DMS53 treated with DMSO at 0.1 percent for 48 hours (cell line): ENCODE measurements around the gene FARS2.
A peak's percentile ranks its signal among the peaks of the same experiment; 100 is the strongest.

Source experiments
- DNase-seq: peaks from one replicate; lab custom pipeline; 2025; ENCODE audit not compliant: unreplicated experiment; lab: John Stamatoyannopoulos, UW

Gene FARS2

DNA sequence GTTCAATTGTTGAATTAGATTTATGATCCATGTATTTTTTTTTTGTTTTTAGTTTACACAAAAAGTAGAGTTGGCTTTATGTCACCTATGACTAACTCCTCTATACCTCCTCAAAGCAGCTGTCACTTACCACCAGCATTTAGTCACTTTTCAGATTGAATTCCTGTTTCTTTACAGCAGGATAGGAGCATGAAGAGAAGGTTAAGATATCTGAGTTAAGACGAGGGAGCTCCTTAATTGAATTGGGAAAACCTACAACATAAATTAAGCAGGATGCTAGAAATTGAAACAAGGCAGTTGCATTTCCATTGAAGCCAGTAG is 237.2 kb downstream of the FARS2 start:
- no peak for DNase-seq

DNA sequence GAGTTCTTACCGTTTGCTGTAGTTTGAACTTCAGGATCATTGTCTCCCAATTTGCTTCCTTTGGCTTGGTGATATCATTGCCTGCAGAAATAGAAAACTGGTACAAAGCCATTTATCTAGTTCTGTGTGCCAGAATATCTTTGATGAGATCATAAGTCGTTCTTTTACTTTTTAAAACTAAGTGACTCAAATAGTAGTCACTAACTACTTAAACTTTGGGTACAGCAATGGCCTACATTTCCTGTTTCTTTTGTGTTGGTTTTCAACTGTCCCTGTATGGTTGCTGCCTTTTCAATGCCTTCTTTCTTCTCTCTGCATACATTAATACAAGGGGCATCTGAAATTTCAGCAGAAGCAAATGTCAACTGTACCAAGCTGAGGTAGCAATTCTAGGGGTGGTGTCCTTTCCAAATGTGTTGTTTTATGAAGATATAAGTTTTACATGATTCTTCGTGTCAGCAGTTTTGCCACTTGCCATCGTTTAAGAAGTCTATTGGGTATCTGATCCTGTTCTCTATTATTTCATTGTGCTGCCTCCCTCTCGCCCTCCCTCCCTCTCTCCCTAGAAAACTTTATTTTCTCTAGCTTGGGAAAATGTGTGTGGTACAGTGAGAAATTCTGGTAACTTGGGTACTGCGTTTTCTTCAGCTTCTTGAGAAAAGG is 238.5 kb downstream of the FARS2 start:
- DNase-seq: no peak

DNA sequence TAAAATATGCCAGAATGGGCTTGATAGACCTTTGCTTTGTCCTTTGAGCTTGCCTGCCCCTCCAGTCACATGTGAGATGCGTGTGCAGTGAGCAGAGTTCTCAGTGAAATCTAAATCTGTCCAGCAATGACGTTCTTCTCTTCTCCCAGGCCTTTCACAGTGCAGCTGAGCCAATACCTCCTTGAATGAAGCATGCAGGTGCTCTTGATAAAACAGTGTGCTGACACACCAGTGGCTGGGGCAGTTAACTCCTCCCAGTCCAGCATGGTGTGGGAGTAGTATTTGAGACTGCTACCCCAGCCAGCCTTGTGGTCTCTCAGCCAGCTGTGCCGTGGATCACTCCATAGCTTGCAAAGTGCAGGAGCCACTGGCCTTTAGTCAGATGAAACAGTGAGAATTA is 240.5 kb downstream of the FARS2 start:
- DNase-seq: peak; percentile 40

DNA sequence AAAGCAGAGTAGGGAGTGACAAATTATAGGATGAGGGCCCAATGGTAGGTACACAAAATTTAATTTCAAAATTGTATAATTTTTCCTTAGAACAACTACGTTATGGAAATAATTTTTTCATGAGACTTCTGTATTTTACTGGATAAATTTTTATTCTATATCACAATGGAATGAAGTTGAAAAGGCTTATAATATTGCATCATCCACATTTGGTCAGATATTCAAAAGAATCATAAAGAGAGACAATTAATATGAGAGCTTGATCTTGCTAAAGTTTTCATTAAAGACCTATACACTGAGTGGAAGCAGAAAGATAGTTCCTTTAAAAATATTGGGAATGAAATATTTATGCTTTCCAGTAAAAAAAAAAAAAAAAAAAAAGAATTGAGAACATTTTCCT is 242.8 kb downstream of the FARS2 start:
- no peak for DNase-seq

DNA sequence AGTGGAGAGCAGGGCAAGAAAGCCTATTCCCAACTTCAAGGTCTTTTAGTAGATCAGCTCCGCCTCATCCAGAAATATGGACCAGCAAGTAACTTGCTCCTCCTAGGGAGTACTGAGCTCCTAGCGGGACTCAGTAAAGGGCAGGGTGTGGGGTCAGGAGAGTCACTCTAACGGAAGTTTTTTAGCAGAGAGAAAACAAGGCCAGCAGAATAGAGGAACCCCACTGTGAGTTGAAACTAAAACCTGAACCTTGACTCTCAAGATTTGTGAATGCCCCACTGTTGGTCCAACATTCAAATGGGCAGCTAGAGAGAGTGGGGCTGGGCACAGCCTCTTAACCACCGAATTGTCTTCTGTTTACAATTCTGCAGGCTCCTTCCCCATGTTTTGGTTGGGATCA is 244.8 kb downstream of the FARS2 start:
- DNase-seq: no peak

DNA sequence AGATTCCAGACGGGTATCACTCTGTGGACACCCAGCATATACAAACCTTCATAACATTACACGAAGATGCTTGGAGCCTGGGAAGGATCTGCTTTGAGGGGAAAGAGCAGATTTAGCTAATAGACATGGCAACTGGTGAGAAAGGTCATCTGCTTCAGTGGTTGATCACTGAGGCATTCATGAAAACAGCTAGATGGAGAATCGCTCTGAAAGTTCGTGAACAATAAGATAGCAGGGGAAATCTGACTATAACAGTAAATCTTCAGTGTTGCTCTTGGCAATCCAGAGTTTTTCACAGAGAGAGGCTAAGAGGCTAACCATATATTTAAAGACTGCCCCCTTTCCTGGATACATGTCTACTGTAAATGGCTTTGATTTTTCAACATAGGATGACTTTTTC is 245.3 kb downstream of the FARS2 start:
- no peak for DNase-seq

DNA sequence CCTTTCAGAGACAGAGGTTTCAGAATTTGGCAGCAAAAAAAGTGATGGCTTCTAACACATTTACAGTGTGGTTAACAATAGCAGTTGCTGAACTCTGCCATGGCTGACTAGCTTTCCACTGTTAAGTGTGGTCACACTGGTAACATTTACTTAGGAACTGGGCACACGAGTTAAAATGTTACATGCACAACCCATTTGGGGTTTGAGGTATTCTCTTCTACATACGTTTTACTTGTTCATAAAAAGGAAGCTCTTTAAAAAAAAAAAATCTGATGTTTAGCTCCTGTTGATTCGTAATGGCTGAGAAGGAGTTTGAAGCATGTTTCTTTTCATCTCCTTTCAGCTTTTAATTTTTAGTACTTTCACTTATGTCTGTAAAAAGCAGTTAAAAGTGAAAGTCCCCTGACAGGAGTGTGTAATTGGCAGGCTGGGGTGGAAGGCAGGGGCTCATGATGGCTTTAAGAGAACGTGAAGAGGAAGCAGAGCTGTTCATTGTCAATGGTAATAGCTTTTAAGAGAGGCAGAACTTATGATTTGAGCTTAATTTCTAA is 245.9 kb downstream of the FARS2 start:
- no peak for DNase-seq

DNA sequence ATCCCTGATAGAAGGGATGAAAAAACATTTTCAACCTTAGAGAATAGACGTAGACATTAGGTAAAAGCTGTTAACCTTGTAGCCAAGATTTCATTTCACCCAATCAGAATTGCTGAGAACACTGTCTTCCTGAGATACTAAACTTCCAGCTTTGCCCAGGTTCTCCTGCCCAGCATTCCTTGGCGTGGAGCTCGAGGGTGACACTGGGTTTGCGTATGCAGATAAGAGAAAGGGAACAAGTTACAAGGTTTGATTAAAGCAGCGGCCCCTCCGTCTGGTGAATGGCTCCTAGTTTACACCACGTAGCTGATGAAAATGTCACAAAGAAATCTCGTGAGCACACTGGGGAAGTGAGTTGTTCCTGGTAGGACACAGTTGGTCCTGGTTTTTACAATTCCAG is 247.8 kb downstream of the FARS2 start:
- no peak for DNase-seq

DNA sequence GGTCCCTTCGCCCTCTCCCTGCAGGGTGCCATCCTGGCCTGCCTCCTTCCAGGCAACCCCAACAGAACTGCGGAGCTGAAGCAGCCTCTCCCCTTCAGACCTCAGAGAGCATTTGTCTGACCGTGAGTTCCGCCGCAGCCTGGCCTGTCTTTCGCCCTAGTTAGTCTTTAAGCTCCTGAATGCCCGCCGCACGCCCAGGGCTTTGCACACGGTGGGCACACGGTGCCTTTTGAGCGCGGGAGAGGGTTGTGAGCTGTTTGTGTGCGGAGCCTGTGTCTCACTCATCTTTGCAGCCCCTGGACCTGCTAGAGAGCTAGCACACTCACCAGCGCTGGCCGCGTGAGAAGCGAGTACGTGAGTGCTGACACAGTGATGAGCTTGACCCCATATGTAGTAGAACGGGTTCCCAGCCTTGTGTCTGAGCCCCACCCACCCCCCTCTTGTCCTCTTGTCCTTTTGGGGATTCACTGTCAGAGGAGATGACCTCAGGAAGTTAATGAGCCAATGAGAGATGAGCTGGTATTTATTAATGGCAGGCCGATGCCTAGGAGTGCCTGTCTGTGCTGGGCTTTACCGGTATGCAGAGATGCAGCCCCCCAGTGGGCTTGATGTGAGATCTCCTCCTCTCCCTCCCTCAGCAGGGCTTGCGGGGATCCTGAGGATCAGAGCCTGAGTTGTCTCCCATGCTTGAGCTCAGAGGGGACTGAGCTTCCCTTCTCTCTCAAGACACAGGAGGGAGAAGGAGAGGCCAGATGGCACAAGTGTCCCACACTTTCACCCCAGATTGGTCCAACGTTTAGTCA is 249.2 kb downstream of the FARS2 start:
- DNase-seq: no peak

DNA sequence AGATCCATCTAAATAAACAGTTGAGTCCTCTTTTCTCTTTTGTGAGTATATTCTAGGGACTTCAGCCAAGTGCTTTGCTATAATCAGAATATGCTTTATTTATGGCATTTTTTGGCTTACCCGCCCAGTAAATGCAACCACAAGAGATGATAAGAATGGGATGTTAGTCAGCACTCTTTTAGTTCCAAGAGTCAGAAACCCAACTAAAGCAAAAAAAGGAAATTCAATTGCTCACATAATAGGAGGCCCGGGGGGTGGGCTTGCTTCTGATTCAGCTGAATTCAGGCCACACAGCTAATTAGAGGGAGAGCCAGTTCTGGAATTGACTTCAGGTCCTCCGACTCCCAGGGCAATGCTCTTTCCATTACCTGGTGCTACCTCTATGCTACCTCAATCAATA is 250.6 kb downstream of the FARS2 start:
- DNase-seq: no peak

DNA sequence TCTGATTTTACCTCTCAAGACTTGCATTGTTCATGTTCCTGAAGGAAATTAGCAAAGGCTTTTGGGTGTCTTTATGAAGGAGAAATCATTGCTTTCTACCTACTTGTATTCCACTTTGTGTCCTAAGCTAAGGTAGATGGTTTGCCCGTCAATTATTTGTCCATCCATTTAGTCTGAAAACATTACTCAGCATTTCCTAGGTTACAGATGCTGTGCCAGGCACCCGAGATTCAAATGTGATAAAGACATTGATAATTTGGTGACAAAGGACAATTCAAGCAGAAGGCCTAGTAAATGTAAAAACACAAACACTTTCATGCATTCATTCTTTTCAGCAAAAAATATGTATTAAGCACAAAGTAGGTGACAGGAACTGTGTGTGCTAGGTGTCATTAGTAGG is 251.1 kb downstream of the FARS2 start:
- no peak for DNase-seq

DNA sequence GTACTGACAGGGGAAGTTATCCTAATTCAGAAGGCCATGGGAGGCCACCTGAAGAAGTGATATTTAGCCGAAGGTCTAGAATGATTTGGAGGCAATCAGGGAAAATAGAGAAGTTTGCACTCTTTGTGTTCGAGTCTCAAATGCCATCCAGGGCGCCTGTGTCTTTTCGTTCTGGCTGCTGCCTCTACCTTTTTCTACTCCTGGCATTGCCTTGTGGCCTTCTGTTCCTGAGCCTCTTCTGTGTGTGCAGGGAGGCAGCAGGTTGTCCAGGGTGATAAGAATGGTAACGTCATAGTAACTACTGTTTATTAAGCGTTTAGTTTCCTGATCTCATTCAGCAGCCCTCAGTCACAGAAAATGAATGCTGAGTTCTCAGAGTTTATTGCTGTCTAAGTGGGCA is 252.1 kb downstream of the FARS2 start:
- DNase-seq: no peak

DNA sequence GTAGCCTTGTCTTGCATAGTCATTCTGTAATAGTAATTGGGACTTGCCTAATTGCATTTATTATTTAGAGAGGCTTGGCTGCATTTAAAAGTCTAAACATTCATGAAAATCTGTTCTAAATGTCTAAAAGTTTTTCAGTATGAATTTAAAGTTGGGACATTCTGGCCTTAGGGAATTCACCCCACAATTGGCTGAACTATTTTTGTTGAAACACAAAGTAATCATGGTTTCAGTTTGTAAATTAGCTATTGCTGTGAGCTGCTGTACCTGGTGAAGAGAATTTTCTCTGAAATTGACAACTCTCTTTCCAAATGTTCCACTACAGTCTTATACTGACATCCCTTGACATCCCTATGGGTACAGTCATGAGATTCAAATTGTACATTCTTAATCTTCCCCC is 253.0 kb downstream of the FARS2 start:
- no peak for DNase-seq

DNA sequence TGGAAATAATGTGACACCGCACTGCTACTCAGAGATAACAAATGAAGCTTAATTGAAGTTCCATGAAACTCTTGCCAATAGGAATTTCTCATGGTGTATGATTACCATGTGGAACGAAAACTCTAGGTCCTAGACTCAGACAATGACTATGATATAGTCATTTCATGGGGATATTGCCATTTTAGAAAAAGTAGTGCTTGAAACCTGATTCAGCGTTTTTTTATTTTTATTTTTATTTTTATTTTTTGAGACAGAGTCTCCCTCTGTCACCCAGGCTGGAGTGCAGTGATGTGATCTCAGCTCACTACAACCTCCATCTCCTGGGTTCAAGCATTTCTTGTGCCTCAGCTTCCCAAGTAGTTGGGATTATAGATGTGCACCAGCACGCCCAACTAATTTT is 253.9 kb downstream of the FARS2 start:
- DNase-seq: no peak

DNA sequence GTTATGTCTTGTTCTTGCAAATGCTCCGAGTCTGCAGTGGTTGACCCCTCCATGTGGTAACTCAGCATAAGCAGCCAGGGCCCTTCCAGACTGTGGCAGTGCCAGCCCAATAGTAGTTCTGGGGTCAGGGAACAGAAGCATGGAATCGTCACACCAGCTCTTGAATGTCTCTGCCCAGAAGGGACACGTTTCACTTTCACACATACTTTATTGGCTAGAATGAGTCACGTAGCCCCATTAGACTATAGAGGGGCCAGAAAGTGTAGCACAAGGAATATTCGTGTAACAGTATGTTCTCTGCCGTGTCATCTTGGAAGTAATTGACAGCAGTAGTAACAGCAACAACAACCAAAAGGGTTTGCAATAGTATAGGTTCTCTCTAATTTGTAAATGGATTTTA is 254.7 kb downstream of the FARS2 start:
- no peak for DNase-seq

DNA sequence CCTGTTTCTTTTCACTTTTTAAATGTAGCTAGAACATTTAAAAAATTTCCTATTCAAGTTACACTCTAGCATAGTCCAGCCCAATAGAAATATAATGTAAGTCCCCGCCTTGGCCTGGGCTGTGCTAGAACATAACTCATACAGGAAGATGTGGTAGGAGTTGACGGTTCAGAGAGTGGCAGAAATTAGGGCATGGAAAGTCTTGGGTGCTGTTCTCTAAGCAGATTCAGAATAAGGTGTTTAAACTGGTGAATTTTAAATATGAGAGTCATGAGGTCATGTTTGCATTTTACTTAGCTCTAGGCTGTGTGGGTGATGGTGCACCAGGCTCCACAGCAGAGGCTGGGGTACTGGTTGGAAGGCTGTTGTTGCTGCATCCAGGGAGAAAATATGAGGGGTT is 256.5 kb downstream of the FARS2 start:
- no peak for DNase-seq

DNA sequence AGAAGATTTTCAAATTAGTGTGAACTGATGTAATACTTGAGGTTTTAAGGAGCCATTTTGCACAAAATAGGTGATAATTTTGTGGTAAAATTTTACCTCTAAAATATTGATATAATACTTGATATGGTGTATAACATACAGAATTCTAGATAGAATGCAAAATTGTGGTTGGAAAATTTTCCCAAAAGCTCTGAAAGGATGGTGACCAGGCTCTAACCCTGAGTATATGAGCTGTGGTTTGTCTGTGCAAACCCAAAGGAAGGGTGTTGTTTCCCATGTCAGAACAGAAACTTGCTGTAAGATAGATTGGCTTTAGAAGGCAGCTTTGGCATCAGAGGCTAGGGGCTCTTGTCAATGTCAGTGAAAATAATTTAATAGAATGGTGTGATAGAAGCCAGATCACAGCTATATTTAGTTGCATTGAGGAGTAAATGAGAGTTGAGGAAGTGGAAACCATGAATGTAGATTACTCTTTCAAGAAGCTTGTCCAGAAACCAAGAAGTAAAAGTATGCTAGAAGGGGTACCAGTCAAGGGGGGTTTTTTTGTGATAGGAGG is 257.7 kb downstream of the FARS2 start:
- no peak for DNase-seq

DNA sequence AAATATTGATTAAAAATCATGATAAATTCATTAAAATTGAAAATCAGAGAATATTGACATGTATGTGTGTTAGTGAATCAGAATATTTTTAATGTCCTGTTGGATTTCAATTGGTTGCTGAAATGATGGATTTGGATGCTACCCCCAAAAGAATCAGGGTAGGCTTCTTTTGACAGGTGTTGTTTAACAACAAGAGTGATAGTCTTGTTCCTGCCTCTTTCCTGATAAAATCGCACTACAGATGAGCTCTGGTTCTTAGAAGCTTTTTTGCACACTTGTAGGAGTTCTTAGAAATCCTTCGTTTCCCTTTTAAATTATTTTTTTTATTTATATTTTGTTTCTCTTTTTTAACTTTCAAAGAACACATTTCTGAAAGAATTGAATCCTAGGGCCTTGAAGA is 259.5 kb downstream of the FARS2 start:
- DNase-seq: no peak

DNA sequence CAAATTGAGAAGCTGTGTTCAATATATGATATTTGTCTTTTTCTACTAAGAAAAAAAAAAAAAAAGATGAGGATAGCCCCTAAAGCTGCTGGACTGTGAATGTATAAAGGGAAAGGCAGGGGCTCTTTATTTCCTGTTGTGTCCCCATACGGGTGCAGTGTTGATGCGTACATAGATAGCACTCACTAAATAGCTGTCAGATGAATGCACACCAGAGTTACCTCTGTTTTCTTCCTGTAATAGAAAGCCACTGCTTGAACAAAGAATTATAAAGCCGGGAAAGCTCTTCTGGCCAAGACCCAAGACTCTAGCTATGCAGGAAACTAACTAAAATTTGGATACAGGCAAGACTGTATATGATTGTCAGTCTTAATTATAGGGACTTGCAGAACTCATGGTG is 260.0 kb downstream of the FARS2 start:
- DNase-seq: no peak

DNA sequence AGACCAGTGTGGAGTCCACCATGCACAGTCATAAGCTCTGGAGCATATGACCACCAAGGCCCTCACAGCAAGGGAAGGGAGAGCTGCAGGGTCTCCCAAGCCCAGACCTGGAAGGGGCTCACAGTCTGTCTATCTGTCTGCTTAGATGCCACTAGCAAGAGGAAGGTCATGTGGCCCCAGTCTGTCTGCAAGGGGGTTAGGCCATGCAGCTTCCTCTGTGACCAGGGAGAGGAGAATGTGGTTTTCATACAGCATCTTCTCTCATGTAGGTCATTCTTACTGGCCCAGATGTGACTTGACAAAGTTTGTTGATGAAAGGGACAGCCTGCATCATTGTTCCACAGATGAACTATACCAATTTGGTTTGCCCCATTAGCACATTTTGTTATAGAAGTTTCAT is 260.8 kb downstream of the FARS2 start:
- DNase-seq: no peak

DNA sequence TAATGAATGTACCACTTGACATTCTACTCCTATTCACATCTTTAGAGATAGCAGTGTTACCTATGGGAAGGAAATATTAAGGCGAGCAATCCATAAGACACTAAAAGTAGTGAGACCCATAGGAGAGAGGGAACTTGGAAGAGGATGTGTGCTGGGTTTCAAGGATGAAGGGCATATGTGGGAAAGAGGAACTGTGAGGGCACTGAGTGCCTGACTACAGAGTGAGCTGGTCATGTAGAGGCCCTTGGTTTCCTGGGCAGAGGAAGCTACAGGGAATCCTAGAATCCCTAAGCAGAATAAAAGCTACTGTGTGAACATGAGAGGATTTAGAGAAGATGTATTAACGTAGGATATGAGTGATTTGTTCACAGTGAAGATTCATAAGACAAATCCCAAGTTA is 262.8 kb downstream of the FARS2 start:
- DNase-seq: no peak

DNA sequence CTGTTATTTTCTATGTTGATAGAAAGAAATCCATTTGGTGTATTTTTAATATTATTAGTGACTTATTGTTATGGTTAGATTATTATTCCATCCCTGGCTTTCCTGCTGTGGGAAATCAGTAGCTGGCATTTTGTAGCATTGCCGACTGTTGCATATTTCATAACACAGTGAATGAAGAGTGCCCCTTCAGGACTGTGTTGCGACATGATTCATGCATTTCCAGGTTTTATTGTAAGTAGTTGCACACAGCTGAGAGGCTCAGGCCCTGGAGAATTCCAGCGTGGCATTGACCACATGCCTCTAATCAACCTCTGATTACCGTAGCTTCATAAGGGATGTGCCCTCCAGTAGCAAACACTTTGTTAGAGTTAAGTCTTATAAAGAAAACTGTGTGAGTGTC is 263.9 kb downstream of the FARS2 start:
- DNase-seq: no peak
